ENCODE results near the gene ZFP91.

ZFP91 gene

DNA sequence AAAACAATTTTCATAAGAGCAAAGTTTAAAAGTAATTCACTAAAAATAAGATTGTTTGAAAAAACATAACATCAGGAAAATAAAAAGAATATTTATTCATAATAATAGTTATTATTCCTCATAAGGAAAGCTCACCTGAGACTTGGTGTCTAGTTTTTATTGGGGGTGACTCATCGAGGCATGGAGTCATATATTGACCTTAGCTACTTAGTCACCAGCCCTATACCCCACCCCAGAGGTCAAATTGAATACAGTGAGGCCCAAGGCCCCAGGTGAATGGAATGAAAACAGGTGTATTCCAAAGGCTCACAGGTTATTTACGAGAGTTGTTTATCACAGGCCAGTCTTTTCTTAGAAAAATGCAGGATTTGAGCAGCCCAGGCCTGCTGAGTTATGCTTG is 80.5 kb downstream of the ZFP91 start:
- TF ChIP-seq TAF1 (IDR thresholded peaks at IDR 0.05; ENCODE audit: borderline replicate concordance, insufficient read depth, low read length) (no peak), POLR2AphosphoS5 (IDR thresholded peaks at IDR 0.05; ENCODE audit: low read depth, low read length) (no peak), SIN3A (IDR thresholded peaks at IDR 0.05; ENCODE audit: borderline replicate concordance, insufficient read depth, low read length) (no peak), FOXP2 (optimal IDR thresholded peaks at IDR 0.05; ENCODE audit: borderline replicate concordance, extremely low read depth, extremely low read length, insufficient read depth) (no peak)
- TF ChIP-seq, protein P1, sequence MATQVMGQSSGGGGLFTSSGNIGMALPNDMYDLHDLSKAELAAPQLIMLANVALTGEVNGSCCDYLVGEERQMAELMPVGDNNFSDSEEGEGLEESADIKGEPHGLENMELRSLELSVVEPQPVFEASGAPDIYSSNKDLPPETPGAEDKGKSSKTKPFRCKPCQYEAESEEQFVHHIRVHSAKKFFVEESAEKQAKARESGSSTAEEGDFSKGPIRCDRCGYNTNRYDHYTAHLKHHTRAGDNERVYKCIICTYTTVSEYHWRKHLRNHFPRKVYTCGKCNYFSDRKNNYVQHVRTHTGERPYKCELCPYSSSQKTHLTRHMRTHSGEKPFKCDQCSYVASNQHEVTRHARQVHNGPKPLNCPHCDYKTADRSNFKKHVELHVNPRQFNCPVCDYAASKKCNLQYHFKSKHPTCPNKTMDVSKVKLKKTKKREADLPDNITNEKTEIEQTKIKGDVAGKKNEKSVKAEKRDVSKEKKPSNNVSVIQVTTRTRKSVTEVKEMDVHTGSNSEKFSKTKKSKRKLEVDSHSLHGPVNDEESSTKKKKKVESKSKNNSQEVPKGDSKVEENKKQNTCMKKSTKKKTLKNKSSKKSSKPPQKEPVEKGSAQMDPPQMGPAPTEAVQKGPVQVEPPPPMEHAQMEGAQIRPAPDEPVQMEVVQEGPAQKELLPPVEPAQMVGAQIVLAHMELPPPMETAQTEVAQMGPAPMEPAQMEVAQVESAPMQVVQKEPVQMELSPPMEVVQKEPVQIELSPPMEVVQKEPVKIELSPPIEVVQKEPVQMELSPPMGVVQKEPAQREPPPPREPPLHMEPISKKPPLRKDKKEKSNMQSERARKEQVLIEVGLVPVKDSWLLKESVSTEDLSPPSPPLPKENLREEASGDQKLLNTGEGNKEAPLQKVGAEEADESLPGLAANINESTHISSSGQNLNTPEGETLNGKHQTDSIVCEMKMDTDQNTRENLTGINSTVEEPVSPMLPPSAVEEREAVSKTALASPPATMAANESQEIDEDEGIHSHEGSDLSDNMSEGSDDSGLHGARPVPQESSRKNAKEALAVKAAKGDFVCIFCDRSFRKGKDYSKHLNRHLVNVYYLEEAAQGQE (IDR thresholded peaks at IDR 0.05; ENCODE audit: insufficient read depth in 1 of 2, low read depth in 2 of 2, low read length in 2 of 2), result no peak

DNA sequence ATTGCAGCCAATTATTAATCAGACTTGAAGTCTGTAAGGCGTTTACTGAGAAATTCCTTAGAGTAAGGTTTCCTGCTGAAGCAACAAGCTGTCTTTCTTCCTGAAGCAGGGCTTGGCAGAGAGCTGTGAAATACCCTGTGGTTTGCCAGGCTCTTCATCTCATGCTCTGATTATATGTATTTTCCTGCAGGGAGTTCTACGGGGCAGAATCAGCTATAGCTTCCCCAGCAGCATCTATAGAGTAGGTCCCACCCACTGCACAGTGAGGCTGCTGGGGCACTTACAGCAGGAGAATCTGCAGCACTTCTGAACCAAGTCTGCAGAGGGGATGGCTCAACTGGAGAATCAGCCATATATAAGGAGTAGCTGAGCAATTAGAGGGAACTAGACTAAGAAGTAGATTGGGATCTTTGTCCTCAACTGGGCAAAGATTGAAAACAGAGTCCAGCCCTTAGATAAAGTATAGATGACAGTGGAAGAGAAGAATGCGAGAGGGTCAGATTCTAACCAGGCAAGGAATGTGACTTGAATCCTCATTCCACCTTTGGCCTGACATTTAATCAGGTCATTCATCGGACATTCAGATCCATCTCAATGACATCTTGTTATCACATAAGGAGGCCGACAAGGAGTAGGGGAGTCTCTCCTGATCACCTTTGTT is 81.2 kb downstream of the ZFP91 start:
- TF ChIP-seq TAF1 (IDR thresholded peaks at IDR 0.05; ENCODE audit: borderline replicate concordance, insufficient read depth, low read length) (no peak), FOXP2 (optimal IDR thresholded peaks at IDR 0.05; ENCODE audit: borderline replicate concordance, extremely low read depth, extremely low read length, insufficient read depth) (no peak), POLR2AphosphoS5 (IDR thresholded peaks at IDR 0.05; ENCODE audit: low read depth, low read length) (no peak), SIN3A (IDR thresholded peaks at IDR 0.05; ENCODE audit: borderline replicate concordance, insufficient read depth, low read length) (no peak)
- TF ChIP-seq, protein P1 (IDR thresholded peaks at IDR 0.05; ENCODE audit: insufficient read depth in 1 of 2, low read depth in 2 of 2, low read length in 2 of 2), result no peak
